Measurements from ENCODE around the gene PSMB8.

The PSMB8 gene

DNA sequence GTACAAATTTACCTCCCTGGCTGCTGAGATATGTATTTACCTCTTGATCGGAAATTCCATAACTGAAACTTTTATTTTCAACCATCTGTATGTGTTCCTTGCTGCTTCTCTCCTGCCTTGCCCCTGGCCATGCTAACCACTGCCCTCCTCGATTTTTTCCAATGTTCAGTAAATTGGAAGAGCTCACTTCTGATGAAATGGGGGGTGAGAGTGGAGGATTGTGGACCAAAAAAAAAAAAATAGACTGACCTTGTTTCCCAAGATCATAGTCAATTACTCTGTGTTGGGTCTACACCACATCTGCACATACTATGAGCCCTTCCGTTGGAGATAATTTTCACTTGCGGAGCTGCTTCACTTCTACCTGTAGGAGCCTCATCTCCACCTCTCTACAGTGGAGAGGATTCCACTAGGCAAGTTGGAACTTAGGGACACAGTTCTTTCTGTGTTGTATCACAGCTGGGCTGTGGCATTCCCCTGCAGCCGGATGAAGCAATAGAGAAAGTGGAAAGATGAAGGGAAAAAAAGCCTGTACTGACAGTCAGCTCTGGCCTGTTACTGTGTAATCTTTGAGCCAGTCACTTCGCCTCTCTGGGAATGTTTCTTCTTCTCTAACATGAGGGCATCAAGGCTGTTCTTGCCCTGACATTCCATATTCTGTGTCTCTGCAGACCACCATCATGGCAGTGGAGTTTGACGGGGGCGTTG lies 11.8 kb upstream of the PSMB8 start:
- no peak for DNase-seq (ENCODE audit: low read depth)

DNA sequence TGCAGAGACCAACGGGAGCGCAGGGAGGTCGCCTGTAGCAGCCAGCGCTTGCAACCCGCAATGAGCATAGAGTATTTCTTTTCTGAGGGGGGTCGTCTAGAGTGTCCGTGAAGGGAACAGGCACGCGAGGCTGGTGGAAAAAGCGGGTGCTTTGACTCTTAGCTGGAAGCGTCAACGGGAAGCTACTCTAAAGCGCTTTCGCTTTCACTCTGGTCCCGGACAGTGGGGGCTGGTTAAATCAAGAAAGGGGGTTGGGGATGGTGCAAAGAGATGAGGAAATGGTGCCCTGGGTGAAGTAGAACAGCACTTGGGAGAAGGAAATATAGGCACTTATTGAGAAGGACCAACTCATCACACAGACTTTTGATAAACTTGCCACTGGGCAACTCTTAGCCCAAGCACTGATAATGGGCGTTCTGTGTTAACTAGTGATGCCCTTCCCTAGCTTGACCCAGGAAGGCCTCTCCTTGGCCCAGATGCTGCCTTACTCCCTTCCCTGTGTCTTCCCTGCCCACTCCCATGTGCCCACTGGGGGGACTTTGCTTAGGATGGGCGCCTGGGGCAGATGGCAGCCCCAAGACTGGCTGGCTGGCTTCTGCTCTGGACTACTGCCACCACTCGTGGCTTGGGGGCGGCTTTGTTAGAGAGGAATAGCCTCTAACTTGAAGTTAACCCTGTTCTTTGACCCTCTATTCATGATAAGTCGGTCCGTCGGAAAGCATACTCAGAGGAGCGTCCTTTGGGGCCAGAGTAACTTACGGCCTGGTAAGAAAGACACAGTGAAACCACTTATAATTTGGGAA lies 10.7 kb upstream of the PSMB8 start:
- peak; percentile 31 for DNase-seq (ENCODE audit: low read depth)

DNA sequence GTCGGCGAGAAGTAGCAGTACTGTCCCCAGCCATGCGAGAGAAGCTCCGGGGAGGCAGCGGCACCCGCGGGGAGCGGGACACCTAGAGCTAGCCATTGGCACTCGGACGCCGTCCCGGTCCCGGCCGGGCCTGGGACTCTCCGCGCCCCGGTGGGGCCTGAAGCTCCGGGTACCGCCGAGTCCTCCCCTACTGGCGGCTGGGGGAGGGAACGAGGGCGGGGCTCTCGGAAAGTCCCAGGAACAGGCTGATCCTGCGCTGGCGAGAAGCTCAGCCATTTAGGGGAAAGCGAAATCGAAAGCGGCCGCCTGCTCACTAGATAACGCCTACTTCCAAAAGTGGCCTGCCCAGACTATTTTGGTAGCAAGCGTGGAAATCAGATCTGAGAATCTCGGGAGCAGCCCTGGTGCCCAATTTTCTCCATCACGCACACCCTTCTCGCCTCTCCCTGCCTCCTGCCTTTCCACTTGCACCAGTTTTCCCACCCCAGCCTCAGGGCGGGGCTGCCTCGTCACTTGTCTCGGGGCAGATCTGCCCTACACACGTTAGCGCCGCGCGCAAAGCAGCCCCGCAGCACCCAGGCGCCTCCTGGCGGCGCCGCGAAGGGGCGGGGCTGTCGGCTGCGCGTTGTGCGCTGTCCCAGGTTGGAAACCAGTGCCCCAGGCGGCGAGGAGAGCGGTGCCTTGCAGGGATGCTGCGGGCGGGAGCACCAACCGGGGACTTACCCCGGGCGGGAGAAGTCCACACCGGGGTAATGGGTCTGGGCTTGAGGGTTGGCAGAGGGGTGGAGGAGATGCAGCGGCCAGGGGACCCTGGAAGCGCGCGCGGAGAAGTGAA lies 9.9 kb upstream of the PSMB8 start, which contains the start of the genes PSMB9 and TAP1:
PSMB9 (plus strand) TSS at position 652 of the 835 bp plus-strand sequence; CDS start at position 690, 38 bp downstream.
TAP1 (minus strand) TSS at position 164 of the 835 bp plus-strand sequence; CDS start at position 96, 68 bp downstream.
- peak; percentile 93 for DNase-seq (ENCODE audit: low read depth)

DNA sequence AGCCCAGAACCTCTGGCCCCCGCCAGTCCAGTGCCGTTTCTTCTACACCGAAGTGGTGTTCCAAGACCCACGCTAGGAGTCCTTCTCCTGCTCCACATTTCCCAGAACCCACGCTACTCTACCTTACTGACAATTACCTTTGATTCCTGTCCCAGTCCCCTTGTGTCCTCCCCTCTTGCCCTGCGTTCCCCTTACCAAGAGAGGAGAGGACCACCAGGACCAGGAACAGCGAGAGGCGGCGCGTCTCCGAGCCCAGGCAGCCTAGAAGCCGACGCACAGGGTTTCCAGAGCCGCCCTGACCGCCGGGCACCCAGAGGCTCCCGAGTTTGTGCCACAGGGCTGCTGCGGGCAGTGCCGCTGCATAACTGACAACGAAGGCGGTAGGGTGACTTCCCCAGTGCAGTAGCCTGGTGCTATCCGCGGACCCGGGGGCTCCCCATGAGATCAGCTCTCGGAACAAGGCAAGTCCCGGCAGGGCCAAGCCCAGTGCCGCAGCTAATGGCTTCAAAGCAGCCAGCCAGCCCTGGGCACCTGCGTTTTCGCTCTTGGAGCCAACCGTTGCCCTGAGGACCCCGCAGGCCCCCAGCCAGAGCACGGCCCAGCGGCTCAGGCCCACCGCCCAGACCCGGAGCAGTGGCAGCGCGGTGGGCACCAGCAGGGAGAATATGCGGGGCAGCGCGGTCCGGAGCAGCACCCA lies 9.1 kb upstream of the PSMB8 start:
- peak; percentile 55 for DNase-seq (ENCODE audit: low read depth)

DNA sequence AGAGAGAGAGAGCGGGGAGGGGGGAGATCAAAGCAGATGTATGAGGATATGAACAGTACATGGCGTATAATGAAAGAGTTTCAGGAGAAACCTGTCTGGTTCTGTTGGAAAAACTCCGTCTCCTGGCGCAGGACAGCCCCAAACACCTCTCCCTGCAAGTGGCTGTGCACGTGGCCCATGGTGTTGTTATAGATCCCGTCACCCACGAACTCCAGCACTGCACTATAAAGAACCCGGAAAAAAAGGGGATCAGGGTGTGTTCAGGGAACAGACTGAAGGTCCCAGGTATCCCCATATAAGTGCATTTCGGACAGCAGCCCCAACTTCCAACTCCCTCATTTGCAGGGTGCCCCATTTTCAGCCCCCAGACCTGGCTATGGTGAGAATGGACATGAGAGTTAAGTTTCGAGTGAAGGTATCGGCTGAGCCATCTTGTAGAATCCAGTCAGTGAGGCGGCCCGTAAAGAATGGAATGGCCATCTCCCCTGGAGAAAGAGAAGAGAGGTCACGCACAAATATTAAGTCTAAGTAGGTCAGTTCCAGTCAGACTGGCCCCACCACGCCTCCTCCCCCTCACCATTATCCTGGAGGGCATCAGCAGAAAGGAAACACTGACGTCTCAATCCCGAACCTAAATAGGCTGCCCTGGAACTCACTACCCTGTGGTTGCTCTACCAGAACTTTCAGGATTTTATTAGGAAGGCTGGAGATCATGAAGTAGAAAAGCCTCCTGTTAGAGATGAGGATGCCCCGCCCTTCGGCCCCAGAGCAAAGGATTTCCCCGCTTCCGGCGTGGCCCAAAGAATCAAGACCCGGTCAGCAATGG lies 8.4 kb upstream of the PSMB8 start:
- DNase-seq (ENCODE audit: low read depth): no peak

DNA sequence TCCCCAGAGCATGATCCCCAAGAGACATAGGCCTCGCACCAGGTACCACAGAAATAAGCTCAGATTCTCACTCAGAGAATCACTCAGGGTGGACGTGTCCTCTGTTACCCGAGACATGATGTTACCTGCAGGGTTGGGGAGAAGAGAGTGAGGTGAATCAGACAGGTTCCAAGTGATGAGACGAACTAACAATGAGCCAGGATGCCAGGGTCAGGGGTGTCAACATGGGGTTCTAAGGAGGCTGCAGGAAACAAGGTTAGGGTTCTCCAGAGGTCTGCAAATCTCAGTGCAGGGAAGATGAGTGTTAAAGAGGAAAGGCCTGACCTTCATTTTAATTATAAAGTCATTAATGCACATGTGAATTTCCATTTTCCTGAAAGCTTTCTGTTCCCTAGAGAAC lies 7.2 kb upstream of the PSMB8 start:
- no peak for DNase-seq (ENCODE audit: low read depth)

DNA sequence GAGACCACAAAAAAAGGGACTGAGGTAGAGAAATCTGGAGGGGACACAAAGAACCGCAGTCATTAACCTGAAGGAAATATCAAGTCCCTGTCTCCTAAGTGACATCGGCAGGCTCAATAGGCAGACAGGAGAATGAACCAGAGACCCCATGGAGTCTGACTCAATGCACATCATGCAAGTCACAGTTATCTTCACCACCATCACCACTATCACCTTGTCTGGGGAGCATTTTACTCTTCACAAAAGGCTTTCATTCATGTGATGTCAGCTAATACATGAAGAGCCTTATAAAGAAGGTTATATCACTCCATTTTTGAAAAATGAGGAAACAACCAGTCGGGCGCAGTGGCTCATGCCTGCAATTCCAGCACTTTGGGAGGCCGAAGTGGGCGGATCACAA lies 5.3 kb upstream of the PSMB8 start:
- no peak for DNase-seq (ENCODE audit: low read depth)

DNA sequence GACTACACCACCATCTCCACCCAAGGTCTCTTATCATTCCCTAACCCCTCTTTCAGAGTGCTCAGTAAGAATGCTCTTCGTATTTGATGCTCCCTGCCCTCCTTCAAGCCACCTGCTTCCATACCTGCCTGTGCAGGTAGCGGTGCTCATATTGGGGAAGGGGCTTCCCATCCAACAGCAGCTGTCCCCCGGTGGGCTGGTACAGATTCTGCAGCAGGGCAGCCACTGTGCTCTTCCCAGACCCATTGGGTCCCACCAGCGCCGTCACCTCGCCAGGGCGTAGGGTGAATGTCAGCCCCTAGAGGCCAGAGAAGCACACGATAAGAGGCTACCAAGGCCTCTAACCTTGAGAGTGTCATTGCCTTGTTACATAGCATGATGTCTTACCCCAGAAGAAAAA lies 3.9 kb upstream of the PSMB8 start:
- no peak for DNase-seq (ENCODE audit: low read depth)

DNA sequence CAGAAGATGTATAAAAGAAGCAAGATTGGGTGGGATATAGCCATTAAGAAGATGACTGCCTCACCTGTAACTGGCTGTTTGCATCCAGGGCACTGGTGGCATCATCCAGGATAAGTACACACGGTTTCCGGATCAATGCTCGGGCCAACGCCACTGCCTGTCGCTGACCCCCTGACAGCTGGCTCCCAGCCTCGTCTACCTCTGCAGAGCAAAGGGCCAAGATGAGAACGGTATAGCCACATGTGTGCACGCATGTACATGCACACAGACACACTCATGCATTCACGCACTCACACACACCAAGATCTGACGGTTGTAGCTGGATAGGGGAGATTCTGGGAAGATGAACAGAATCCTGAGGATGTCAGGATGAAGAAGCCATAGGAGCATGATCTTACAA lies 3.2 kb upstream of the PSMB8 start:
- DNase-seq (ENCODE audit: low read depth): no peak

DNA sequence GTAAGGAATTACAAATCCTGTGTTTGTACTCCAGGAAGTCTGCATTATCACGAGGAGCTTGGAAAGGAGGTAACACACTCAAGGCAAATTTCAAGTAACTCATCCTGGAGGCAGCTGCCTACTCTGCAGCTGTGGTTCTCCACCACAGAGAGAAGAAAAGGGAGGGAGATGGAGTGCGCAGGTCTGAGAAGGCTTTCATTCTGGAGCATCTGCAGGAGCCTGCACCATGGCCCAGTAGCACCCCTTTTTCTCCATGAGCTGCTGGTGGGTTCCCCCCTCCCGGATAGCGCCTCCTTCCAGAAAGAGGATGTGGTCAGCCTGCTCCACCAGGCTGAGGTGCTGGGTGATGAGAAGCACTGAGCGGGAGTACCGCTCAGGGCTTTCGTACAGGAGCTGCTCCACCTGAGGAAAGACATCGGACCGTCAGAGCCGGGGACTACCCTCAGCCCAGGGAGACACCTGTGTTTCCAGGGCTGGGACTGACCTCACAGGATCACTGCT lies 1.6 kb upstream of the PSMB8 start:
- peak; percentile 25 for DNase-seq (ENCODE audit: low read depth)

DNA sequence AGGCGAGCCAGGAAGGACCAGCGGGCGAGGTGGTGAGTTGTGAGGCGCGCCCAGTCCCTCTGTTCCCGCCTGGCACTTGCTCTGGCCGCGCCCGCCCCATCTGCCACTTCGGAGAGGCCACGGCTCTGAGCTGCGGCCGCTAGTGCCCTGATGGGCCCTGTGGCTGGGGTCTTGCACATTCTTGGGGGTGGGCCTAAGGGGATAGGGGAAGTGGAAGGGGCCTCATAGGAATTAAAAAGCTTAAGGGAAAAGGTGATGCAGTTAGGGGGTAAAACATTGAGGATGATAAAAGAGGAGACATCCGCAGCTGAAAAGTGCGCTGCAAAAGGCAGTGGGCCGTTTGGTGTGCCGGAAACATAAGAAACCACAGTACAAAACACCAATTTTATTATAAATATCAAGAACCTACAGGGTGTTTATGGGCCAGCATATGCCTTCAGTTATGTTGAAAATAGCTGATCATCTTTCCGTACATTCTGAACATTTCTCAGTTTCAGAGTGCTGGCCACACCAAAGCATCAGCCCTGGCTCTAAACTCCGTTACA lies 1.1 kb upstream of the PSMB8 start:
- DNase-seq (ENCODE audit: low read depth): no peak

DNA sequence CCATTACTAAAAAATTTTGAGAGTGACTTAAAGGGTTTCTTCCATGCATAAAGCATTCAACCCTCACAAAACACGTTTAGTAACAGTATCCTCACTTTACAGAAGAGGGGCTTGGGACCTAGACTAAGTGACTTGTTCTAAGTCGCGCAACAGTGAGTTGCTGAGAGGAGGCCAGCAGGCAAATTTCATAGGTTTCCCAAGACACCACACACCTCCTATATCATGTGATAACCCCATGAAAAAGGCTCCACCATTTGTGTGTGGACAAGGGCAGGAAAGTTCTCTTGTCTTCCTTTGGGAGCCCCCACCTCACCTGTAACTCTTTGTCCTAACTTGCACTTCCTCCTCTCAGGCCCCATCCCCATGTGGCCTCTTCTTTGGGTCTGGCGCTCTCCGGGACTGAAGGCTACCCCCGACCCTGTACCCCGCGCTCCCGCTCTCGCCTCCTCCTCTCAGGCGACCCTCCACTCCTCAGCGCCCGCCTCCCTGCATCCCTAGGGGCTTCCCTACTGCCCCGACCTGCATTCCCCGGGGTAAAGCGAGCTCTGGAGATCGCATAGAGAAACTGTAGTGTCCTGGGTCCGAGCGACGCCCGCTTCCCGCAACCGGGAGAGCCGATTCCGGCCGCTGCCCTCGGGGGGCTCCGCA lies 392 bp downstream of the PSMB8 start:
- no peak for DNase-seq (ENCODE audit: low read depth)

DNA sequence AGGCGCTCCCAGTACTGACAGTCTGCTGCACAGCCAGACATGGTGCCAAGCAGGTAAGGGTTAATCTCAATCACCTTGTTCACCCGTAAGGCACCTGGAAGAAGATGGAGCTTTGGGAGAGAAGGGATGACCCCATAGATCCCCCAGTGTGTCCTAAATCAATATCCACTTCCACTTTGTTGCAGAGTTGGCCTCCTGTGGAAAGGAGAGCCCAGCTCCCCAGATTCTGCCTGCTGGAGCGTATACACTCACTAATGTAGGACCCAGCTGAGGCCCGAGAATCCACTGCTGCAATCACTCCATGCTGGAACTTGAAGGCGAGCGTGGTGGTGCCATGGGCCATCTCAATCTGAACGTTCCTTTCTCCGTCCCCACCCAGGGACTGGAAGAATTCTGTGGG lies 1.2 kb downstream of the PSMB8 start:
- no peak for DNase-seq (ENCODE audit: low read depth)

DNA sequence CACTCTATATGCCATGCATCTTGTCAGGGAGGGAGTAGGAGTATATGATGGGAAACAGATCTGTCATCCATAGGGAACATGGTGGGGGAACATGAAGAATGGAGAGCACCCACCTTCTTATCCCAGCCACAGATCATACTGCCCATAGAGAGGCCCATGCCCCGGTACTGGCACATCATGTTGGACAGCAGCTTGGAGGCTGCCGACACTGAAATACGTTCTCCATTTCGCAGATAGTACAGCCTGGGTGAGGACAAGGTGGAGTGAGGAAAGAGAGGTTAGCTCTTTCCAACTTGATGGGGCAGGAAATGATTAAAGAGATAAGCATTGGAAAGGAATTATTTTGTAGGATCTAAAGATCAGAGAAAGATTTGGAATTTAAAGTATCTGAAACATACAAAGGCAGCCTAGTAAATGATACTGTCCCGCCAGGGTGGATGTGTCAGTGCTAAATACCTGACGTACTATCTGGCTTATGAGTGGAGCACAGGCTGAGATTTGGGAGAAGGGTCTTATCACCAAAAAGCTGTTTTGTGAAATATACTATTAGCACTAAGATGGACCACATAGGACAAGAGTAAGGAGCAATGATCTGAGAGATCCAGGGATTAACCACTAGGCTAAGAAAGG lies 1.7 kb downstream of the PSMB8 start:
- no peak for DNase-seq (ENCODE audit: low read depth)

DNA sequence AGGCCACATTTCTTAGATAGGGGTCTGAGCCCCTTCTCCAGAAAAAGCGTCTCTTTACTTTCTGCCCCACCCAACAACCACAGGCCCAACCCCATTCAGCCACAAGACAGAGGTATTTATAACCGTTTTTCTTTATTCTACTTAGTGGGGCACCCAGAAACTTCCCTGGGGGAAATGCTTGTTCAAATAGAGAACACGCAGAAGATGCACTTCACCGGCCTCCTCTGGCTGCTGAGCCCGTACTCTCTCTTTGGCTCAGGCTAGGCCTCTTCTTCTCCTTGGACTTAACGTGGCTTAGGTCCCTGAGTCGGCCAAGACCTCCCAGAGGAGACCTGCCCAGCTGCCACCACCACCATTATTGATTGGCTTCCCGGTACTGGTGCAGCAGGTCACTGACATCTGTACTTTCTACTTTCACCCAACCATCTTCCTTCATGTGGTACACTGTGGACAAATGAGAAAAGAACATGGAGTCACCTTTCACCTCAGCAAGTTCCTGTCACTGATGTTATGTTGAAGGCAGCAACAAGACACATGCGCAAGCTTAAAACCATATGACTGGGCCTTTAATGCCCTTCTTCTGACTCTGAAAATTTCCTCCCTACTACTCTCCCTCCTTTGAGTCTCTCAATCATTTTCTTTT lies 3.1 kb downstream of the PSMB8 start:
- DNase-seq (ENCODE audit: low read depth): no peak

DNA sequence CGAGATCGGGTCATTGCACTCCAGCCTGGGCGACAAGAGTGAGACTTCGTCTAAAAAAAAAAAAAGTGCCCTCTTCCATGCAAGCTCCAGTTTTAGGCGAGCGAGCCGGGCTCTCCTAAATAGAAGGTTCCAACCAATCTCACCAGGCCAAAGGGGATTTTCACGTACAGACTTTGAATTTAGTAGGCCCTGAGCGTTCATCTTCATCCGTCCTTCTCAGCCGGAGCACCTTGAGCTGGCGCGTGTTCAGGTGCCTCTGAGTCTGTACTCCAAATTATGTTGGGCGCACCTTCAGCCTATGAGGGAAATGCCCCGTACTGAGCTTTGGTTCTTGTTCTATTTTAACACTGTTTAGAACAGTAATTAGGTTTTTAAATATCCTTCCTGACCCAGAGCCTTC lies 4.5 kb downstream of the PSMB8 start:
- no peak for DNase-seq (ENCODE audit: low read depth)

DNA sequence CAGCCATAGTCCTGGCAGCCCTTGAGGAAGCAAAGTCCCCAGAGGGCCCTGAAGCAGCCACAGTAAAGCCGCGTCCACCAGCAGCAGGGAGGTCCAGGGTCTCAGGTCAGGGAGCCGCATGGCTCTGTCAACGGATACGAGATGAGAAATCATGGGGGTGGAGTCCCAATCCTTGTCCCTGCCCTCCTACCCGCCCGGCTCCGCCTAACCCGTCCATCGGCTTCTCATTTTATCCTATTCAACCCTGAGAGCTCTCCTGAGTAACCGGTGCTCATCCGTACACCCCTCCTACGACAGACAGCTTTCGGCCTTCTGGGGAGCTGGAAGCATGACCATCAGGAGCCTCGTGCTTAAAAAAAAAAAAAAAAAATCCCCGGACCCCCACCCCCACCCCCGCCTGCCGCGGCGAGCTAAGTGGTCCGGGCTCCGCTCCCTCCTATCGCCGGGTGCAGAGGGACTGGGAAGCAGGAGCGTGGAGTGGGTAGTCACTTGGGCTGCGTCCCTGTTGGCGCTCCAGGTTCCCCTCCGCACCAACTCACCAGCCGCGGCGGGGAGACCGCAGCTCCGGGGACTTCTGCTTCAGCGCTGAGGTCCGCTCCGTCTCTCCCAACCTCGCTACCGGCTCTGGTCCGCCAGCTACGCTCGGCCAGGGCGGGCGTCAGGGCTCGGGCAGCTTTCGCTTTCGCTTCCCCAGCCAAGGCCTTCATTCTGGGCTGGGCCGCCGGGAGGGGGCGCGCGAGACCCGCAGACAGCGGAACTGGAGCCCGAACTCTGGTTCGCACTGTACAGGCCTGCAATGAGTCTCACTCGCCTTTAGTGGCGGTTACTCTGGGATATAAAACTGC lies 5.5 kb downstream of the PSMB8 start, which contains the start of gene TAP2:
TAP2 (minus strand) TSS at position 626 of the 845 bp plus-strand sequence; CDS start at position 120, 506 bp downstream.
- peak; percentile 89 for DNase-seq (ENCODE audit: low read depth)

DNA sequence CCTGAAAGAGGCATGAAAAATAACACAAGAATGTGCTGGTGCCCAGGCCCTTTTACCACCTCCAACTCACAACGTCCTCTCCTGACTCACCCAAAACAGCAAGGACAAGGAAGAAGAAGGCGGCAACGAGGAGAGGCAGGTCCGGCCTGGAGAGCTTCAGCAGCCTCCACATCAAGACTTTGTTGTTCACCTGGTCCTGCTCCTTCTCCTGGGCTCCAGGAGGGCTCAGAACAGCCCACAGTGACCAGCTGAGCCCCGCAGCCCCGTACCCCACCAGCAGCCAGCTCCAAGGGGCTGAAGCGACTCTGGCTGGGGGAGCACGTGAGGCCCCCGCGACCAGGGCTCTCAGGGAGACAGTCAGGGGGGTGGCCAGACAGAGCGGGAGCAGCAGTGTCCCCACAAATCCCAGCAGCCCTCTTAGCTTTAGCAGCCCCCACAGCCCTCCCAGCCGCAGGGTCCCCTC lies 6.2 kb downstream of the PSMB8 start:
- DNase-seq (ENCODE audit: low read depth): no peak

Data from T-helper 22 cell (primary cell).